HepG2 (cell line): ENCODE results near the gene DGAT2. TPM values are rescaled to one million over a fixed set of nuclear protein-coding genes. Genes with fewer than 3 reads are reported as not detected.

Experiments
- BRD4 ChIP-seq: sonication (generic); formaldehyde crosslinking; IDR thresholded peaks from 2 replicates; pipeline ENCODE4 v1.4.0; 2020; ENCODE audit warnings: missing genetic modification reagents
- HNRNPUL1 ChIP-seq: fragments of 200-400 bp; formaldehyde crosslinking; IDR thresholded peaks from 2 replicates; pipeline ENCODE4 v1.6.1; 2017; ENCODE audit warnings: low read depth, mild to moderate bottlenecking, low read length, moderate library complexity
- KLF12 ChIP-seq: sonication (generic); formaldehyde crosslinking; IDR thresholded peaks from 2 replicates; pipeline ENCODE4 v1.4.0; 2020; ENCODE audit warnings: missing genetic modification reagents, borderline replicate concordance
- KMT2B ChIP-seq: IDR thresholded peaks from 2 replicates; pipeline ENCODE4 v1.6.1; 2016; ENCODE audit warnings: missing genetic modification reagents, missing compliant biosample characterization
- MIER3 ChIP-seq: IDR thresholded peaks from 2 replicates; pipeline ENCODE4 v1.6.1; 2016; ENCODE audit warnings: missing compliant biosample characterization, borderline replicate concordance
- SMAD9 ChIP-seq: sonication (generic); formaldehyde crosslinking; IDR thresholded peaks from 2 replicates; pipeline ENCODE4 v1.5.1; 2020; ENCODE audit warnings: mild to moderate bottlenecking, missing genetic modification reagents
- SMYD3 ChIP-seq: sonication (generic); formaldehyde crosslinking; IDR thresholded peaks from 2 replicates; pipeline ENCODE4 v1.8.1; 2023; ENCODE audit warnings: mild to moderate bottlenecking, missing genetic modification reagents
- TEAD3 ChIP-seq: optimal IDR thresholded peaks from 2 replicates; pipeline ENCODE3; 2016; ENCODE audit warnings: borderline replicate concordance
- ZNF382 ChIP-seq: sonication (generic); formaldehyde crosslinking; IDR thresholded peaks from 2 replicates; pipeline ENCODE4 v1.5.0; 2020; ENCODE audit warnings: missing genetic modification reagents, mild to moderate bottlenecking, borderline replicate concordance
- ZNF564 ChIP-seq: sonication (generic); formaldehyde crosslinking; IDR thresholded peaks from 2 replicates; pipeline ENCODE4 v1.8.1; 2023; ENCODE audit warnings: mild to moderate bottlenecking, missing genetic modification reagents
- ZNF709 ChIP-seq: sonication (generic); formaldehyde crosslinking; IDR thresholded peaks from 2 replicates; pipeline ENCODE4 v1.5.0; 2020; ENCODE audit warnings: mild to moderate bottlenecking, missing genetic modification reagents
- ZNF792 ChIP-seq: IDR thresholded peaks from 2 replicates; pipeline ENCODE4 v1.6.1; 2016
- polyA plus RNA-seq, 8 experiments: library from polyadenylated mRNA; depleted of rRNA in 3 of 8; stranded (reverse) in 7 of 8; unstranded in 1 of 8; fragments of >200 nt; fragmentation: Illumina TruSeq in 4 of 8; extraction: Trizol in 4 of 8; gene quantifications; 2 replicates each; pipeline versions ENCODE4 v1.2.1 to v1.2.3, GENCODE V29; 2011 to 2016; ENCODE audit warnings: low read depth in 4 of 8, missing spikeins in 1 of 8, mixed read lengths in 1 of 8; ENCODE audit not compliant: insufficient read depth in 1 of 8
- total RNA-seq, 5 experiments: library from RNA; depleted of rRNA; stranded (reverse); fragments of >200 nt; fragmentation: Illumina TruSeq; extraction: Trizol; gene quantifications; 2 replicates each; pipeline ENCODE4 v1.2.3, GENCODE V29; 2016; ENCODE audit warnings: low read depth in 1 of 5
- TF ChIP-seq, protein P1 (sequence below): sonication (generic); formaldehyde crosslinking; IDR thresholded peaks from 2 replicates; pipeline ENCODE4 v1.4.0; 2020; ENCODE audit warnings: low read depth, missing genetic modification reagents
- TF ChIP-seq, protein P2 (sequence below): sonication (generic); formaldehyde crosslinking; IDR thresholded peaks from 2 replicates; pipeline ENCODE4 v1.8.0; 2022; ENCODE audit warnings: missing genetic modification reagents, mild to moderate bottlenecking, moderate library complexity, borderline replicate concordance
- TF ChIP-seq, protein P3 (sequence below): sonication (generic); formaldehyde crosslinking; conservative IDR thresholded peaks from 2 replicates; pipeline ENCODE4 v1.4.0; 2020; ENCODE audit warnings: missing genetic modification reagents
- TF ChIP-seq, protein P4 (sequence below): IDR thresholded peaks from 2 replicates; pipeline ENCODE4 v1.6.1; 2016; ENCODE audit warnings: control low read depth
- TF ChIP-seq, protein P5 (sequence below): sonication (generic); formaldehyde crosslinking; IDR thresholded peaks from 2 replicates; pipeline ENCODE4 v1.4.0; 2020; ENCODE audit warnings: mild to moderate bottlenecking, missing genetic modification reagents
- TF ChIP-seq, protein P6 (sequence below): sonication (generic); formaldehyde crosslinking; IDR thresholded peaks from 2 replicates; pipeline ENCODE4 v1.5.0; 2020; ENCODE audit warnings: mild to moderate bottlenecking, missing genetic modification reagents

Gene DGAT2
- total and polyA plus RNA-seq, 2 of the 13 experiments (the other 11 are each of a cell fraction or from before 2014, with no cell fraction given) = 39.0 to 65.6 TPM

DNA sequence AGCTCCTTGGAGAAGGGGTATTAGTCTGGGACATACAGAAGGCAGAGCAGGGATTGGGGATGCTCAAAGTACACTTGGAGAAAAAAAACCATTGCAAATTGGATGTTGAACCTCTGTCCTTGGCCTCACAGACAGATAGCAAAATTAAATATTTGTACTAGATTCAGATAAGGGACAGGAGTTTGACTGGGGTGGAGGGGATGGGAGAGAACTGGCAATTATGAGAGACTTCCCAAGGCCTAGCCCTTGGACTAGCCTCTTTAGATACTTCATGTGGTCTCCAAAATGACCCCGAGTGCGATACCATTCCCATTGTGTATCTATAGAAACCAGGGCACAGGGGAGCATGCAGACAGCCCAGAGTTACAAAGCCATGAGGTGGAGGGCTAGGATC is 15.5 kb downstream of the DGAT2 start (continued):
- TF ChIP-seq, protein P1, sequence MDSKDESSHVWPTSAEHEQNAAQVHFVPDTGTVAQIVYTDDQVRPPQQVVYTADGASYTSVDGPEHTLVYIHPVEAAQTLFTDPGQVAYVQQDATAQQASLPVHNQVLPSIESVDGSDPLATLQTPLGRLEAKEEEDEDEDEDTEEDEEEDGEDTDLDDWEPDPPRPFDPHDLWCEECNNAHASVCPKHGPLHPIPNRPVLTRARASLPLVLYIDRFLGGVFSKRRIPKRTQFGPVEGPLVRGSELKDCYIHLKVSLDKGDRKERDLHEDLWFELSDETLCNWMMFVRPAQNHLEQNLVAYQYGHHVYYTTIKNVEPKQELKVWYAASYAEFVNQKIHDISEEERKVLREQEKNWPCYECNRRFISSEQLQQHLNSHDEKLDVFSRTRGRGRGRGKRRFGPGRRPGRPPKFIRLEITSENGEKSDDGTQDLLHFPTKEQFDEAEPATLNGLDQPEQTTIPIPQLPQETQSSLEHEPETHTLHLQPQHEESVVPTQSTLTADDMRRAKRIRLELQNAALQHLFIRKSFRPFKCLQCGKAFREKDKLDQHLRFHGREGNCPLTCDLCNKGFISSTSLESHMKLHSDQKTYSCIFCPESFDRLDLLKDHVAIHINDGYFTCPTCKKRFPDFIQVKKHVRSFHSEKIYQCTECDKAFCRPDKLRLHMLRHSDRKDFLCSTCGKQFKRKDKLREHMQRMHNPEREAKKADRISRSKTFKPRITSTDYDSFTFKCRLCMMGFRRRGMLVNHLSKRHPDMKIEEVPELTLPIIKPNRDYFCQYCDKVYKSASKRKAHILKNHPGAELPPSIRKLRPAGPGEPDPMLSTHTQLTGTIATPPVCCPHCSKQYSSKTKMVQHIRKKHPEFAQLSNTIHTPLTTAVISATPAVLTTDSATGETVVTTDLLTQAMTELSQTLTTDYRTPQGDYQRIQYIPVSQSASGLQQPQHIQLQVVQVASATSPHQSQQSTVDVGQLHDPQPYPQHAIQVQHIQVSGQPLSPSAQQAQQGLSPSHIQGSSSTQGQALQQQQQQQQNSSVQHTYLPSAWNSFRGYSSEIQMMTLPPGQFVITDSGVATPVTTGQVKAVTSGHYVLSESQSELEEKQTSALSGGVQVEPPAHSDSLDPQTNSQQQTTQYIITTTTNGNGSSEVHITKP (CRISPR knock-in tag) = peak; percentile 80; the same call in 1 of the 2 replicates
- no peak for TF ChIP-seq BRD4
- TF ChIP-seq, protein P2, sequence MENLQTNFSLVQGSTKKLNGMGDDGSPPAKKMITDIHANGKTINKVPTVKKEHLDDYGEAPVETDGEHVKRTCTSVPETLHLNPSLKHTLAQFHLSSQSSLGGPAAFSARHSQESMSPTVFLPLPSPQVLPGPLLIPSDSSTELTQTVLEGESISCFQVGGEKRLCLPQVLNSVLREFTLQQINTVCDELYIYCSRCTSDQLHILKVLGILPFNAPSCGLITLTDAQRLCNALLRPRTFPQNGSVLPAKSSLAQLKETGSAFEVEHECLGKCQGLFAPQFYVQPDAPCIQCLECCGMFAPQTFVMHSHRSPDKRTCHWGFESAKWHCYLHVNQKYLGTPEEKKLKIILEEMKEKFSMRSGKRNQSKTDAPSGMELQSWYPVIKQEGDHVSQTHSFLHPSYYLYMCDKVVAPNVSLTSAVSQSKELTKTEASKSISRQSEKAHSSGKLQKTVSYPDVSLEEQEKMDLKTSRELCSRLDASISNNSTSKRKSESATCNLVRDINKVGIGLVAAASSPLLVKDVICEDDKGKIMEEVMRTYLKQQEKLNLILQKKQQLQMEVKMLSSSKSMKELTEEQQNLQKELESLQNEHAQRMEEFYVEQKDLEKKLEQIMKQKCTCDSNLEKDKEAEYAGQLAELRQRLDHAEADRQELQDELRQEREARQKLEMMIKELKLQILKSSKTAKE (CRISPR knock-in tag) = peak; percentile 87
- TF ChIP-seq, protein P3, sequence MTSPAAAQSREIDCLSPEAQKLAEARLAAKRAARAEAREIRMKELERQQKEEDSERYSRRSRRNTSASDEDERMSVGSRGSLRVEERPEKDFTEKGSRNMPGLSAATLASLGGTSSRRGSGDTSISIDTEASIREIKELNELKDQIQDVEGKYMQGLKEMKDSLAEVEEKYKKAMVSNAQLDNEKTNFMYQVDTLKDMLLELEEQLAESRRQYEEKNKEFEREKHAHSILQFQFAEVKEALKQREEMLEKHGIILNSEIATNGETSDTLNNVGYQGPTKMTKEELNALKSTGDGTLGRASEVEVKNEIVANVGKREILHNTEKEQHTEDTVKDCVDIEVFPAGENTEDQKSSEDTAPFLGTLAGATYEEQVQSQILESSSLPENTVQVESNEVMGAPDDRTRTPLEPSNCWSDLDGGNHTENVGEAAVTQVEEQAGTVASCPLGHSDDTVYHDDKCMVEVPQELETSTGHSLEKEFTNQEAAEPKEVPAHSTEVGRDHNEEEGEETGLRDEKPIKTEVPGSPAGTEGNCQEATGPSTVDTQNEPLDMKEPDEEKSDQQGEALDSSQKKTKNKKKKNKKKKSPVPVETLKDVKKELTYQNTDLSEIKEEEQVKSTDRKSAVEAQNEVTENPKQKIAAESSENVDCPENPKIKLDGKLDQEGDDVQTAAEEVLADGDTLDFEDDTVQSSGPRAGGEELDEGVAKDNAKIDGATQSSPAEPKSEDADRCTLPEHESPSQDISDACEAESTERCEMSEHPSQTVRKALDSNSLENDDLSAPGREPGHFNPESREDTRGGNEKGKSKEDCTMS (CRISPR knock-in tag) = no peak
- TF ChIP-seq HNRNPUL1 = no peak
- TF ChIP-seq KLF12 (CRISPR knock-in tag) = no peak
- peak; percentile 48; the same call in 1 of the 2 replicates for TF ChIP-seq MIER3
- TF ChIP-seq, protein P4, sequence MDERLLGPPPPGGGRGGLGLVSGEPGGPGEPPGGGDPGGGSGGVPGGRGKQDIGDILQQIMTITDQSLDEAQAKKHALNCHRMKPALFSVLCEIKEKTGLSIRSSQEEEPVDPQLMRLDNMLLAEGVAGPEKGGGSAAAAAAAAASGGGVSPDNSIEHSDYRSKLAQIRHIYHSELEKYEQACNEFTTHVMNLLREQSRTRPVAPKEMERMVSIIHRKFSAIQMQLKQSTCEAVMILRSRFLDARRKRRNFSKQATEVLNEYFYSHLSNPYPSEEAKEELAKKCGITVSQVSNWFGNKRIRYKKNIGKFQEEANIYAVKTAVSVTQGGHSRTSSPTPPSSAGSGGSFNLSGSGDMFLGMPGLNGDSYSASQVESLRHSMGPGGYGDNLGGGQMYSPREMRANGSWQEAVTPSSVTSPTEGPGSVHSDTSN (CRISPR knock-in tag) = no peak
- no peak for TF ChIP-seq ZNF709
- no peak for TF ChIP-seq ZNF564 (CRISPR knock-in tag)
- 0 out of 2 replicates have a peak, but pooled peaks have one; percentile 51 for TF ChIP-seq ZNF792 (CRISPR knock-in tag)
- no peak for TF ChIP-seq KMT2B (CRISPR knock-in tag)
- TF ChIP-seq SMAD9 (CRISPR knock-in tag) = no peak
- peak; percentile 27 for TF ChIP-seq TEAD3
- no peak for TF ChIP-seq ZNF382 (CRISPR knock-in tag)
- no peak for TF ChIP-seq SMYD3
- TF ChIP-seq, protein P5, sequence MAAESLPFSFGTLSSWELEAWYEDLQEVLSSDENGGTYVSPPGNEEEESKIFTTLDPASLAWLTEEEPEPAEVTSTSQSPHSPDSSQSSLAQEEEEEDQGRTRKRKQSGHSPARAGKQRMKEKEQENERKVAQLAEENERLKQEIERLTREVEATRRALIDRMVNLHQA = no peak
- TF ChIP-seq, protein P6, sequence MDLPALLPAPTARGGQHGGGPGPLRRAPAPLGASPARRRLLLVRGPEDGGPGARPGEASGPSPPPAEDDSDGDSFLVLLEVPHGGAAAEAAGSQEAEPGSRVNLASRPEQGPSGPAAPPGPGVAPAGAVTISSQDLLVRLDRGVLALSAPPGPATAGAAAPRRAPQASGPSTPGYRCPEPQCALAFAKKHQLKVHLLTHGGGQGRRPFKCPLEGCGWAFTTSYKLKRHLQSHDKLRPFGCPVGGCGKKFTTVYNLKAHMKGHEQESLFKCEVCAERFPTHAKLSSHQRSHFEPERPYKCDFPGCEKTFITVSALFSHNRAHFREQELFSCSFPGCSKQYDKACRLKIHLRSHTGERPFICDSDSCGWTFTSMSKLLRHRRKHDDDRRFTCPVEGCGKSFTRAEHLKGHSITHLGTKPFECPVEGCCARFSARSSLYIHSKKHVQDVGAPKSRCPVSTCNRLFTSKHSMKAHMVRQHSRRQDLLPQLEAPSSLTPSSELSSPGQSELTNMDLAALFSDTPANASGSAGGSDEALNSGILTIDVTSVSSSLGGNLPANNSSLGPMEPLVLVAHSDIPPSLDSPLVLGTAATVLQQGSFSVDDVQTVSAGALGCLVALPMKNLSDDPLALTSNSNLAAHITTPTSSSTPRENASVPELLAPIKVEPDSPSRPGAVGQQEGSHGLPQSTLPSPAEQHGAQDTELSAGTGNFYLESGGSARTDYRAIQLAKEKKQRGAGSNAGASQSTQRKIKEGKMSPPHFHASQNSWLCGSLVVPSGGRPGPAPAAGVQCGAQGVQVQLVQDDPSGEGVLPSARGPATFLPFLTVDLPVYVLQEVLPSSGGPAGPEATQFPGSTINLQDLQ (CRISPR knock-in tag) = no peak
